GM12874 (cell line): Measurements from ENCODE around the gene STIM1.

Experiments used
- TF ChIP-seq, protein P1 (sequence below): IDR thresholded peaks from 2 replicates; pipeline ENCODE4 v1.5.1; 2011; ENCODE audit warnings: low read depth, mild to moderate bottlenecking, control low read depth, low read length, moderate library complexity; ENCODE audit not compliant: insufficient read depth

Gene STIM1

DNA sequence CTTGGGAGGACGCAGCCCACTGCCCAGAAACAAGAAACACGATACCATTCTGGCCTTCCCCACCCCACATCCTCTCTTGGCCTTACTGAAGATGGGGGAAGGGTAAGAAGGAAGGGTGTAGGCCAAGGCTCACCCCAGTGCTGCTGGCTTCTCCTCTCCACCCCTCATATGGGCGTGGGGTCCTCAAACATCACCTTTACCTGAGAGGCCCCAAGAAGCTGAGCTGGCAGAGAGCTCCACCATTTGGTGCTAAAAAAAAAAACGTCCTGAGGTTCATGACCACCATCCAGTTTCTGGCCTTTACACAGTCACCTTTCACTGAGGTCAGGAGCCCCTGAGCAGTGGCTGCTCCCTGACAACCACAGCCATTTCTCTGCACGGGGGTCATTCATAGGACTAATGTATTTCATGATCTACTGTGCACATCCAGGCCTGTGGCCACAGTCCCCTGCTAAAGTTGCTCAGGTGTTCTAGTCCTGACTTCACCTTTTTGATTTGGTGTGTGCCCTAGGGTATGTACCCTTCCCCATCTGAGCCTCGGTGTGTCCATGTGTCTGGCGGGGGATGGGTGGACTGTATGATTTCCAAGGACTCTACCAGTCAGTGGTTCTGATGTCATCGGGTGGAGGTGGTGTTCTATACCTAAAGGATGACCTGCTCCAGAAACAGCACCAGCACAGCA lies 29.9 kb upstream of the STIM1 start:
- TF ChIP-seq, protein P1, sequence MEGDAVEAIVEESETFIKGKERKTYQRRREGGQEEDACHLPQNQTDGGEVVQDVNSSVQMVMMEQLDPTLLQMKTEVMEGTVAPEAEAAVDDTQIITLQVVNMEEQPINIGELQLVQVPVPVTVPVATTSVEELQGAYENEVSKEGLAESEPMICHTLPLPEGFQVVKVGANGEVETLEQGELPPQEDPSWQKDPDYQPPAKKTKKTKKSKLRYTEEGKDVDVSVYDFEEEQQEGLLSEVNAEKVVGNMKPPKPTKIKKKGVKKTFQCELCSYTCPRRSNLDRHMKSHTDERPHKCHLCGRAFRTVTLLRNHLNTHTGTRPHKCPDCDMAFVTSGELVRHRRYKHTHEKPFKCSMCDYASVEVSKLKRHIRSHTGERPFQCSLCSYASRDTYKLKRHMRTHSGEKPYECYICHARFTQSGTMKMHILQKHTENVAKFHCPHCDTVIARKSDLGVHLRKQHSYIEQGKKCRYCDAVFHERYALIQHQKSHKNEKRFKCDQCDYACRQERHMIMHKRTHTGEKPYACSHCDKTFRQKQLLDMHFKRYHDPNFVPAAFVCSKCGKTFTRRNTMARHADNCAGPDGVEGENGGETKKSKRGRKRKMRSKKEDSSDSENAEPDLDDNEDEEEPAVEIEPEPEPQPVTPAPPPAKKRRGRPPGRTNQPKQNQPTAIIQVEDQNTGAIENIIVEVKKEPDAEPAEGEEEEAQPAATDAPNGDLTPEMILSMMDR: no peak

DNA sequence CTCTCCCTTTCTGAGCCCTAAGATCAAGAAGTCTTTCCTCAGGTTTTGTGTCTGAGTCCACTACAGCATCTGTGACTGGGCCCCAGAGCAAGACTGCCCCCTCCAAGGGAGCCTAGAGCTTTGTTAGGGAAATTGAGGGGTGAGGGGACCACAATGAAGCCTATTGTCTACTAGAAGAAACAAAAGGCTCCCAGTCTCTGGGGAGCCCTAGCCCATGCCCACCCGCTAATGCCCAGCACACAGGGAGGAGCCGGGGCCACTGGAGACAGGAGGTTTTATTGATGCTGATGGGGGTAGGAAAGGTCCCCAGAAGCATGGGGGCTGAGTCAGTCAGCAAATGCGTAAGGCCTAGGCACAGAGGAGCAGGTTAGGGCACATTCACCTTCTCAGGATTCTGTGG lies 28.7 kb upstream of the STIM1 start:
- TF ChIP-seq, protein P1: no peak

DNA sequence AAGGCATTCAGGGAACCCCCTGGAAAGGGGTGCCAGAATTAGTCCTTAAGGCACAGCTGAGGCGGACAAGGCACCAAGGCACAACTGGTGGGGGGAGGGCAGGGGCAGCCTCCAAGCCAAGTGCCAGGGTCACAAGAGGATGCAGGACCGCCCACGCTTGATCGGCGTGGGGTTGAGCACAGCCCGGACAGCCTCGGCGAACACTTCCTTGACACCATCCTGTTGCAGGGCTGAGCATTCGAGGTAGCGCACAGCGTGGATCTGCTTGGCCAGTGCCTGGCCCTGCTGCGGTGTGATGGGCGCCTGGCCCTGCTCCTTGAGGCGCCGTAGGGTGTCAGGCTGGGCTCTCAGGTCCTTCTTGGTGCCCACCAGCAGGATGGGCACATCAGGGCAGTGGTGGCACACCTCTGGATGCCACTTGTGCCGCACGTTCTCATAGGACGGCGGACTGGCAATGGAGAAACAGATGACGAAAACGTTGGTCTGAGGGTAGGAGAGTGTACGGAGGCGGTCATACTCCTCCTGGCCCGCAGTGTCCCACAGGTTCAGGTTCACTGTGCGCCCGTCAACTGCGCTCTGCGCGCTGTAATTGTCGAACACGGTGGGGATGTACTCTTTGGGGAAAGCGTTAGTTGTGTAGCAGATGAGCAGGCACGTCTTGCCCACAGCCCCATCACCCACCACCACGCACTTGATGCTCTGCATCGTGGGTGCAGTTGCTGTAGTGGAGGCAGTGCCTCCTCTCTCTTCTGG lies 27.9 kb upstream of the STIM1 start:
- TF ChIP-seq, protein P1: no peak

DNA sequence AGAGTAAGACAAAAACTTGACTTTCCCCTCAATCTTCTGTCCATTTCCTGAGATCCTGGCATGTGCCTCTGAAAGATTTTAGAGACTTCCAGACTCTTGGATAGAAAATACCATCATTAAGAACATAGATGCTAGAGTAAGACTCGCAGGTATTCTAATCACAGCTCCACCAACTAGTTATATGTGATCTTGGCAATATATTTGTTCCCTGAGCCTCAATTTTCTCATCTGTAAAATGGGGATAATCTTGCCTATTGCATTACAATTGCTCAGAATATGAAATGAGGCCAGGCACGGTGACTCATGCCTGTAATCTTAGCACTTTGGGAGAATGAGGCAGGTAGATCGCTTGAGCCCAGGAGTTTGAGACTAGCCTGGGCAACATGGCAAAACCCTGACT lies 25.4 kb upstream of the STIM1 start:
- TF ChIP-seq, protein P1: no peak

DNA sequence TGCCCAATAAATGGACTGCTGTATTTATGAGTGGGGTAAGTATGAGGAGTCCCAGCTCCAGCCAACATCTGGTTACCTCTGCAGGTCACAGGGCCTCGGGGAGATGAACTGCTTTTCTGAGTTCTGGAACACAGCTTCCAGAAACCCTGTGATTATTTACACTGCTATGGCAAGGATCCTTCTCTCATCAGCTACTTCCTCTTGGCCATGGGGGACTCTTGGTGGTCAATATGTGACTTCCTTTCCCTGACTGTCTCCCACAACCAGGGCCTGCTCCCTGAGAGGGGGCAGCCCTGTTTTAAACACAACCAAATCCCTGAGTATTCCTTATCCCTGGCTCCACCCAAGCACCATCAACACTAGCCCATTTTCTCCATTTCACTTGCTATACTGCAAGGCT lies 24.7 kb upstream of the STIM1 start:
- TF ChIP-seq, protein P1: no peak

DNA sequence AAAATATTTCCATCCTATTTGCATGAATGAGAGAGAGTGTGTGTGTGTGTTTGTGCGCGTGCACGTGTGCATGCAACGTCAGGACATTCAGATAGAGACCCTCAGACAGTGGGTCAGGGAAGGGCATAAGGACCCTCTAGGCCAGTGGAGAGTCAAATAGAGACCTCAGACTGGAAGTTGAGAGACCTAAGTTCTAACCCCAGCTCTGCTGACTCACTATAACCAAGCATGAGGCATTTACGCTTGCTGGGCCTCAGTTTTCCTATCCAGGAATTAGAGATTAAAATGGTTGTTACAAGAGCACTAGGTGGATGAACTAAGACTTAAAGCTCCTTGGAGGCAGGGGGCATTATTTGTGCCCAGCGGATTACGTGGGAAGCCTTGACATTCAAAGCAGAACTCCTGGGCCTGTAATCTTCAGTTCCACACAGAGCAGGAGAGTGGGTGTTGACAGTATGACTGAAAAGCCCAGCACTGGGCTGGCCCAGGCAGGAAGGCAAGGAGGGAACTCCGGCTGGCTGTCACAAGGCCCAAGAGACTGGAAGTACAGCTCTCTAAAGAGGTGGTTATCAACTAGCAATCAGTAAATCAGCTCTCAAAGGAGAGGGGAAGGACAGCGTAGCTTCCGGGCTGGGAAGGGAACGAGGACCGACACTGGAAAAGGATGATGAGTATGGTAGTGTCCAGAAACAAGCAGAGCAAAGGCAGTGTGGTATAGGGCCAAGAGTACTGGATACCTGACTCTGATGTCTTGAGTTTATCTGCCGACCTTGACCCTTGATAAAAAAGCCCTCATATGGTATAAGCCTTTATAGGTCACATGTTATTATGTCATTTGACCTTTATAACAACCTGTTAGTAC lies 23.9 kb upstream of the STIM1 start:
- TF ChIP-seq, protein P1: no peak

DNA sequence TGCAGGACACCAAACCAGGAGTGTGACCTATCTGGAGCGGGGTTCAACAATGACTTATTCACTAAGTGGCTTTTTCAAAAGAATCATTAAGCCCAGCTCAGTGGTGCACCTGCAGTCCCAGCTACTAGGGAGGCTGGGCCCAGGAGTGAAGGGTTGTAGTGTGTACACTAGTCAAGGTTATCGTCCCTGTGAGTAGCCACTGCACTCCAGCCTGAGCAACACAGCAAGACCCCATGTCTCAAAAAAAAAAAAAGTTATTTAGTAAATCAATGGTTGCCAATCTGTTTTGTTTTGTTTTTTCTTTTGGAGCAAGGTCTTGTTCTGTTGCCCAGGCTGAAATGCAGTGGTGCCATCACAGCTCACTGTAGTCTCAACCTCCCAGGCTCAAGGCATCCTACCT lies 22.6 kb upstream of the STIM1 start:
- TF ChIP-seq, protein P1: no peak
